NCI-H526 (cell line): Measurements from ENCODE around the gene THPO.

Experiments used
- DNase-seq, 2 experiments: peaks; one replicate each; lab custom pipeline; 2025; lab: John Stamatoyannopoulos, UW

THPO gene

GRCh38 chr3:184362668-184363546, 15.1 kb downstream of the THPO start:
- DNase-seq: peak; percentile 96 to 99

- DNase-seq: peak; percentile 66 to 76
Measured at GRCh38 chr3:184361932-184362667, 15.9 kb downstream of the THPO start.

- peak in 1 of 2 experiments; percentile 85 for DNase-seq
Measured at GRCh38 chr3:184361532-184361931, 16.5 kb downstream of the THPO start, which contains the start of the genes CLCN2 and POLR2H. TSS of gene CLCN2 (minus strand) at chr3:184361605. CDS start at chr3:184361479, 126 bp downstream. TSS of gene POLR2H (plus strand) at chr3:184361710. CDS start at chr3:184363493, 1,783 bp downstream.

GRCh38 chr3:184360929-184361531, 17.0 kb downstream of the THPO start:
- DNase-seq: peak in 1 of 2 experiments; percentile 53

- DNase-seq: no peak
Measured at GRCh38 chr3:184360070-184360928, 17.7 kb downstream of the THPO start.

GRCh38 chr3:184359610-184360009, 18.4 kb downstream of the THPO start:
- no peak for DNase-seq

- no peak for DNase-seq
Measured at GRCh38 chr3:184358921-184359350, 19.1 kb downstream of the THPO start.

- DNase-seq: no peak
Measured at GRCh38 chr3:184358124-184358767, 19.8 kb downstream of the THPO start.

- DNase-seq: no peak
Measured at GRCh38 chr3:184357248-184358123, 20.5 kb downstream of the THPO start.

GRCh38 chr3:184355261-184356040, 22.6 kb downstream of the THPO start:
- DNase-seq: no peak

GRCh38 chr3:184354754-184355153, 23.3 kb downstream of the THPO start:
- no peak for DNase-seq

GRCh38 chr3:184354121-184354728, 23.8 kb downstream of the THPO start:
- DNase-seq: peak in 1 of 2 experiments; percentile 59

GRCh38 chr3:184353546-184353941, 24.5 kb downstream of the THPO start:
- DNase-seq: no peak

GRCh38 chr3:184352897-184353545, 25.0 kb downstream of the THPO start:
- DNase-seq: no peak

GRCh38 chr3:184352149-184352785, 25.7 kb downstream of the THPO start:
- no peak for DNase-seq

- DNase-seq: no peak
Measured at GRCh38 chr3:184351511-184352148, 26.4 kb downstream of the THPO start.

GRCh38 chr3:184350618-184351017, 27.4 kb downstream of the THPO start:
- no peak for DNase-seq
